ENCODE measurements around the gene COL7A1. TPM values are rescaled to one million over a fixed set of nuclear protein-coding genes. Genes with fewer than 3 reads are reported as not detected.

The COL7A1 gene
- total RNA-seq, 1 experiment from 2014 or later, result 22.9 TPM

DNA sequence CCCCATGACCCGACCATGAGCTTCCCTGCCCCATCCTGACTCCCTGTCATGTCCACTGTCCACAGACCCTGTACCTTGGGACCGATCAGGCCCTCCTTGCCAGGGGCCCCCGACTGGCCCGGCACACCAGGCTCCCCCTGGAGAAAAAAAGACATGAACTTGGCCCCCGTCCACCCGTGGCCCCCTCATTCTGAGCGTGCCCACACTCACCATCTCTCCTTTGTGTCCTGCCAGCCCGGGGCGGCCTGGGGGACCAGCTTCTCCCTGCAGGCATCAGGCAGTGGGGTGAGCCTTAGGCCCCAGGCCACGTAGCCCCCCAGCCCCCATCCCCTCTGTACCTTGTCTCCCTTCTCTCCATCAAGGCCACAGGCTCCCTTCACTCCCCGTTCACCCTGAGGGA is 27.6 kb downstream of the COL7A1 start:
- Histone ChIP-seq H3K4ac (ENCODE audit: low read depth, low read length) (no peak overlapping the region), H3K23me2 (ENCODE audit: insufficient read length, low read depth, low read length, poor library complexity, severe bottlenecking) (no peaks in the 10 kb centered on the region), H3K27me3 (ENCODE audit: insufficient read depth, low read length) (no peaks in the 10 kb centered on the region), H3T11ph (ENCODE audit: low read length) (no peak overlapping the region), H2BK12ac (ENCODE audit: insufficient read length, low read depth, low read length) (no peak overlapping the region), H3K18ac (ENCODE audit: insufficient read length, low read depth, low read length) (no peak overlapping the region), H2AK5ac (ENCODE audit: insufficient read length, low read length) (no peak overlapping the region), H3K4me1 (ENCODE audit: insufficient read depth, low read length) (no peaks in the 10 kb centered on the region; the same call in 1 of the 2 replicates), H4K8ac (replicated peaks; ENCODE audit: insufficient read length, low read depth, low read length) (no peak overlapping the region), H4K20me1 (ENCODE audit: control insufficient read depth, insufficient read depth, insufficient read length) (no peaks in the 10 kb centered on the region), H2BK20ac (ENCODE audit: low read depth, low read length, poor library complexity, severe bottlenecking) (no peak overlapping the region), H3K9ac (ENCODE audit: extremely low read depth, insufficient read length, low read length) (no peak overlapping the region), H4K5ac (ENCODE audit: insufficient read length, low read depth, low read length) (no peak overlapping the region), H3K56ac (ENCODE audit: insufficient read length, low read depth, low read length) (no peak overlapping the region), H3K23ac (ENCODE audit: insufficient read length, low read depth, low read length) (no peak overlapping the region), H3K79me2 (ENCODE audit: insufficient read depth, low read length) (no peaks in the 10 kb centered on the region), H2AFZ (ENCODE audit: low read length) (no peak overlapping the region), H3K4me2 (ENCODE audit: insufficient read depth, insufficient read length, low read length) (no peak overlapping the region), H3K9me3 (ENCODE audit: control insufficient read depth, low read depth, low read length) (no peaks in the 10 kb centered on the region), H2BK15ac (ENCODE audit: low read depth, low read length) (no peak overlapping the region), H3K79me1 (ENCODE audit: insufficient read depth, low read depth, low read length, poor library complexity, severe bottlenecking) (no peaks in the 10 kb centered on the region), H2BK120ac (ENCODE audit: low read depth, low read length, poor library complexity, severe bottlenecking) (no peak overlapping the region), H3K14ac (ENCODE audit: insufficient read depth, low read length) (no peak overlapping the region; the same call in 1 of the 2 replicates), H4K91ac (ENCODE audit: insufficient read length, low read depth, low read length) (no peak overlapping the region), H3K27ac (ENCODE audit: insufficient read length, low read depth, low read length) (no peak overlapping the region), H2BK5ac (ENCODE audit: insufficient read length, low read length) (no peak overlapping the region)
- no peak for DNase-seq
- Mint-ChIP-seq H3K36me3 (ENCODE audit: insufficient read depth in 1 of 3, low read depth in 3 of 3) (peaks cover 0 to 18% (median 0%) of the 10 kb centered on the region in 3 experiments; a peak in 3 of 7 replicates), H3K27me3 (ENCODE audit: low read depth) (no peaks in the 10 kb centered on the region), H3K27ac (peak overlapping the region in 1 of 3 experiments; percentile 64; a peak in 1 of 7 replicates), H3K4me1 (peaks cover 16 to 18% of the 10 kb centered on the region in 2 experiments), H3K9me3 (no peaks in the 10 kb centered on the region; a peak in 1 of 5 replicates), H3K4me3 (no peak overlapping the region)
- no CpG with 5 or more reads among the region's 11 CpGs for WGBS (ENCODE audit: extremely low coverage, insufficient read length, low lambda C conversion rate)
- no peak for TF ChIP-seq CTCF (conservative IDR thresholded peaks at IDR 0.05)

All from H9 (cell line).